IMR-90 (cell line): ENCODE results near the gene TRIM32. TPM values are rescaled to one million over a fixed set of nuclear protein-coding genes. Genes with fewer than 3 reads are reported as not detected.
A peak's percentile ranks its signal among the peaks of the same experiment; 100 is the strongest.

Experiments
- ATAC-seq: fragments of 200-7000 bp; cut with Tn5 transposase; 2 replicates; pipeline ENCODE4 v1.9.1; 2020; ENCODE audit warnings: low read depth, mild to moderate bottlenecking, moderate library complexity
- BruUV-seq: library from RNA; stranded (reverse); fragments of 400-500 nt; replicated peaks from 2 replicates; lab custom pipeline; 2021; lab: Mats Ljungman, UMichigan
- CTCF ChIA-PET: fragments of 300-600 bp; formaldehyde crosslinking; extraction: SDS; loops from one replicate; lab custom pipeline; 2021; ENCODE audit warnings: antibody characterized with exemption; lab: Yijun Ruan, JAX
- POLR2A ChIA-PET: fragments of 300-600 bp; sonication (Branson Sonifier 250); formaldehyde crosslinking; loops from one replicate; lab custom pipeline; 2022; ENCODE audit warnings: antibody characterized with exemption; ENCODE audit not compliant: unreplicated experiment; lab: Charles Lee
- DNase-seq: peaks from one replicate; pipeline ENCODE4 v3.0.0; 2013
- H2AFZ ChIP-seq: replicated peaks from 2 replicates; pipeline ENCODE3; 2013; ENCODE audit warnings: low read length, mild to moderate bottlenecking; ENCODE audit not compliant: poor library complexity
- H2AK5ac ChIP-seq: 2 replicates; pipeline ENCODE4 v1.6.1; 2013; ENCODE audit warnings: low read depth, low read length, inconsistent platforms
- H2AK9ac ChIP-seq: replicated peaks from 2 replicates; pipeline ENCODE3; 2013; ENCODE audit warnings: mild to moderate bottlenecking, low read depth, low read length, moderate library complexity; ENCODE audit not compliant: poor library complexity
- H2BK120ac ChIP-seq: 2 replicates; pipeline ENCODE4 v1.6.1; 2013; ENCODE audit warnings: low read depth, low read length, inconsistent platforms
- H2BK15ac ChIP-seq: 3 replicates; pipeline ENCODE4 v1.6.1; 2013; ENCODE audit warnings: low read depth, low read length, inconsistent platforms
- H2BK20ac ChIP-seq: 2 replicates; pipeline ENCODE4 v1.6.1; 2013; ENCODE audit warnings: low read depth, mild to moderate bottlenecking, inconsistent platforms, low read length, moderate library complexity
- H2BK5ac ChIP-seq: 2 replicates; pipeline ENCODE4 v1.6.1; 2013; ENCODE audit warnings: mild to moderate bottlenecking, low read depth, low read length, inconsistent platforms; ENCODE audit not compliant: poor library complexity, severe bottlenecking
- H3K14ac ChIP-seq: replicated peaks from 2 replicates; pipeline ENCODE4 v1.6.1; 2013; ENCODE audit warnings: low read depth, low read length, inconsistent platforms
- H3K18ac ChIP-seq: 2 replicates; pipeline ENCODE4 v1.6.1; 2013; ENCODE audit warnings: low read depth, low read length, control low read depth
- H3K23ac ChIP-seq: 2 replicates; pipeline ENCODE4 v1.6.1; 2013; ENCODE audit warnings: low read depth, low read length, inconsistent platforms
- H3K27ac ChIP-seq: 2 replicates; pipeline ENCODE4 v1.5.1; 2013; ENCODE audit warnings: mild to moderate bottlenecking, control low read depth, low read length; ENCODE audit not compliant: insufficient read depth
- H3K27me3 ChIP-seq: 2 replicates; pipeline ENCODE4 v1.6.1; 2013; ENCODE audit warnings: low read length; ENCODE audit not compliant: control insufficient read depth, insufficient read depth
- H3K36me3 ChIP-seq: 2 replicates; pipeline ENCODE4 v1.6.1; 2013; ENCODE audit warnings: low read length, mixed read lengths; ENCODE audit not compliant: control insufficient read depth, insufficient read depth
- H3K4ac ChIP-seq: 2 replicates; pipeline ENCODE4 v1.6.1; 2013; ENCODE audit warnings: low read depth, low read length, inconsistent platforms
- H3K4me1 ChIP-seq: 2 replicates; pipeline ENCODE4 v1.6.1; 2013; ENCODE audit warnings: low read length, mixed read lengths; ENCODE audit not compliant: control insufficient read depth, insufficient read depth
- H3K4me2 ChIP-seq: 2 replicates; pipeline ENCODE4 v1.6.1; 2013; ENCODE audit warnings: low read depth, mild to moderate bottlenecking, control low read depth, low read length, moderate library complexity
- H3K4me3 ChIP-seq: 2 replicates; pipeline ENCODE4 v1.5.1; 2013; ENCODE audit warnings: low read depth, mild to moderate bottlenecking, control low read depth, low read length, moderate library complexity; ENCODE audit not compliant: insufficient read depth
- H3K56ac ChIP-seq: 2 replicates; pipeline ENCODE4 v1.6.1; 2013; ENCODE audit warnings: low read length, inconsistent platforms; ENCODE audit not compliant: insufficient read depth; ENCODE audit errors: extremely low read depth
- H3K79me1 ChIP-seq, 2 experiments: 2 replicates each; pipeline ENCODE4 v1.6.1; 2013; ENCODE audit warnings: low read length in 2 of 2, inconsistent platforms in 1 of 2, low read depth in 1 of 2
- H3K9ac ChIP-seq: 2 replicates; pipeline ENCODE4 v1.6.1; 2013; ENCODE audit warnings: low read depth, low read length, control low read depth
- H3K9me1 ChIP-seq: 2 replicates; pipeline ENCODE4 v1.6.1; 2013; ENCODE audit warnings: low read length, inconsistent platforms; ENCODE audit not compliant: insufficient read depth
- H3K9me3 ChIP-seq: 2 replicates; pipeline ENCODE4 v1.6.1; 2013; ENCODE audit warnings: low read length; ENCODE audit not compliant: control insufficient read depth, insufficient read depth
- H4K20me1 ChIP-seq: 2 replicates; pipeline ENCODE4 v1.6.1; 2013; ENCODE audit warnings: low read length, inconsistent platforms; ENCODE audit not compliant: insufficient read depth
- H4K5ac ChIP-seq: 2 replicates; pipeline ENCODE4 v1.6.1; 2013; ENCODE audit warnings: mild to moderate bottlenecking, low read depth, low read length, control low read depth
- H4K8ac ChIP-seq, 2 experiments: 2 replicates each; pipeline ENCODE4 v1.6.1; 2013; ENCODE audit warnings: low read depth in 2 of 2, low read length in 2 of 2, control low read depth in 1 of 2, inconsistent platforms in 1 of 2
- H4K91ac ChIP-seq: 2 replicates; pipeline ENCODE4 v1.6.1; 2013; ENCODE audit warnings: low read depth, low read length, inconsistent platforms; ENCODE audit not compliant: insufficient read depth
- CEBPB ChIP-seq: IDR thresholded peaks from 2 replicates; pipeline ENCODE4 v1.6.1; 2012; ENCODE audit warnings: low read depth, low read length, improper control_type of control experiment
- RFX5 ChIP-seq: IDR thresholded peaks from 2 replicates; pipeline ENCODE4 v1.8.0; 2012; ENCODE audit warnings: low read depth, mild to moderate bottlenecking, low read length, moderate library complexity
- dilution Hi-C: fragments of 300-500 bp; cut with HindIII; formaldehyde crosslinking; loops from one replicate; pipeline ENCODE4 v1.14.3; 2018; ENCODE audit warnings: low sequenced_read_pairs; ENCODE audit not compliant: unreplicated experiment
- in situ Hi-C: fragments of 300-500 bp; cut with MboI; formaldehyde crosslinking; loops from 3 replicates; pipeline ENCODE4 v1.14.3; 2019; ENCODE audit warnings: low sequenced_read_pairs, inconsistent platforms, mixed read lengths
- intact Hi-C: fragments of 100-400 bp; cut with micrococcal nuclease; formaldehyde crosslinking; loops from 2 replicates; pipeline ENCODE4 v1.10.0; 2022
- polyA plus RNA-seq, 3 experiments: library from polyadenylated mRNA; depleted of rRNA; stranded (reverse); fragments of >200 nt; gene quantifications; 2 replicates each; pipeline ENCODE4 v1.2.3, GENCODE V29; 2012; ENCODE audit warnings: low replicate concordance in 1 of 3
- total RNA-seq: library from RNA; depleted of rRNA; stranded (reverse); fragments of >200 nt; gene quantifications from 2 replicates; pipeline ENCODE4 v1.2.3, GENCODE V29; 2012

Gene TRIM32
- total and polyA plus RNA-seq, 2 of the 4 experiments (the other 2 are of a cell fraction) = 12.8 to 31.0 TPM

GRCh38 chr9:116704470-116704869, 17.4 kb downstream of the TRIM32 start:
- dilution Hi-C loops = no loop called here
- no peak for ATAC-seq
- CTCF ChIA-PET = no interaction called here

More at GRCh38 chr9:116704470-116704869, 17.4 kb downstream of the TRIM32 start:
- H3K27me3 ChIP-seq = no peaks in the 10 kb centered on the region
- intact Hi-C loops = no loop called here
- TF ChIP-seq CEBPB (peak; percentile 65; the same call in 1 of the 2 replicates), RFX5 (no peak)
- in situ Hi-C loops = no loop called here
- no peak overlapping the region for H2AK5ac ChIP-seq
- no peak overlapping the region for H3K4ac ChIP-seq
- H3K14ac ChIP-seq = no peak overlapping the region
- H3K18ac ChIP-seq = no peak overlapping the region
- no peak overlapping the region for H4K8ac ChIP-seq
- no peak overlapping the region for H3K9ac ChIP-seq
- no peaks in the 10 kb centered on the region for H3K9me3 ChIP-seq
- no peak overlapping the region for H3K4me3 ChIP-seq
- DNase-seq = no peak
- BruUV-seq = no TSS peak
- H2AK9ac ChIP-seq = no peak overlapping the region
- H2BK20ac ChIP-seq = no peak overlapping the region
- no peak overlapping the region for H2BK120ac ChIP-seq
- no peak overlapping the region for H2BK5ac ChIP-seq
- no peak overlapping the region for H4K91ac ChIP-seq
- H2BK15ac ChIP-seq = no peak overlapping the region
- H3K4me2 ChIP-seq = no peak overlapping the region
- POLR2A ChIA-PET = no interaction called here
- peaks cover 34% of the 10 kb centered on the region; the same call in 1 of the 2 replicates for H4K20me1 ChIP-seq
- no peak overlapping the region for H2AFZ ChIP-seq
- H3K4me1 ChIP-seq = peaks cover 4% of the 10 kb centered on the region
- H4K5ac ChIP-seq = no peak overlapping the region
- no peak overlapping the region for H3K56ac ChIP-seq
- H3K23ac ChIP-seq = no peak overlapping the region
- no peak overlapping the region for H3K27ac ChIP-seq
- peaks cover 9% of the 10 kb centered on the region for H3K9me1 ChIP-seq
- peaks cover 6% of the 10 kb centered on the region for H3K36me3 ChIP-seq
- H3K79me1 ChIP-seq = peaks cover 24 to 35% of the 10 kb centered on the region in 2 experiments
